ENCODE data around the gene TLR3.

GRCh38 chr4:186107947-186108346, 39.0 kb downstream of the TLR3 start:
- no peak for TF ChIP-seq YY1 (tag by site-specific recombination; IDR thresholded peaks at IDR 0.05)
- TF ChIP-seq PATZ1 (tag by site-specific recombination; IDR thresholded peaks at IDR 0.05): no peak
- no peak for TF ChIP-seq SP2 (tag by site-specific recombination; IDR thresholded peaks at IDR 0.05)
- TF ChIP-seq CTCF (tag by site-specific recombination; IDR thresholded peaks at IDR 0.05): no peak
